ENCODE results near the gene ANAPC2.
A peak's percentile ranks its signal among the peaks of the same experiment; 100 is the strongest.

Gene ANAPC2

GRCh38 chr9:137165250-137165836 lies 23.0 kb downstream of the ANAPC2 start:
- H3K27me3 ChIP-seq (ENCODE audit: control insufficient read depth in 3 of 3, insufficient read depth in 3 of 3, low read depth in 1 of 3, low read length in 3 of 3): peaks cover 36 to 94% (median 92%) of the 10 kb centered on the region in 3 experiments
- H4K91ac ChIP-seq (ENCODE audit: low read depth, low read length, poor library complexity): no peak overlapping the region
- peaks cover 9 to 22% of the 10 kb centered on the region in 2 donors for H3K4me1 ChIP-seq (ENCODE audit: control insufficient read depth in 2 of 2, insufficient read depth in 1 of 2, low read depth in 1 of 2, low read length in 2 of 2)
- H2BK12ac ChIP-seq (ENCODE audit: low read length): peak overlapping the region; percentile 73
- no peak overlapping the region for H2AFZ ChIP-seq (ENCODE audit: low read length)
- H3K23ac ChIP-seq (ENCODE audit: low read depth, low read length, poor library complexity): peak overlapping the region; percentile 55
- peaks cover 0 to 3% of the 10 kb centered on the region in 2 donors for H3K9me3 ChIP-seq (replicated peaks in 1 of 2; ENCODE audit: control insufficient read depth in 2 of 2, insufficient read depth in 1 of 2, low read depth in 1 of 2, low read length in 2 of 2)
- H3K18ac ChIP-seq (ENCODE audit: low read length): no peak overlapping the region
- no peak overlapping the region for H2BK120ac ChIP-seq (ENCODE audit: low read depth, low read length)
- H3K36me3 ChIP-seq (replicated peaks in 1 of 2; ENCODE audit: control insufficient read depth in 2 of 2, insufficient read depth in 2 of 2, low read length in 2 of 2): no peaks in the 10 kb centered on the region
- H2BK15ac ChIP-seq (ENCODE audit: low read length): peak overlapping the region; percentile 37
- H4K8ac ChIP-seq (ENCODE audit: low read depth, low read length): no peak overlapping the region
- H3K14ac ChIP-seq (ENCODE audit: low read length): no peak overlapping the region
- DNase-seq (ENCODE audit: low spot score): no peak
- H3K79me1 ChIP-seq (ENCODE audit: low read depth, low read length): peaks cover 2% of the 10 kb centered on the region
- peak overlapping the region; percentile 56 for H2AK5ac ChIP-seq (ENCODE audit: low read depth, low read length)
- H3K4me2 ChIP-seq (ENCODE audit: insufficient read depth, low read length, poor library complexity, severe bottlenecking): no peak overlapping the region
- no peak overlapping the region for H3K4me3 ChIP-seq (ENCODE audit: low read length in 2 of 2)
- no peak overlapping the region for H3K27ac ChIP-seq (replicated peaks; ENCODE audit: low read length)
- whole genome bisulfite sequencing, 2 donors (ENCODE audit: extremely low coverage in 2 of 2, insufficient read length in 2 of 2, insufficient replicate concordance in 1 of 2): no CpG with 5 or more reads among the region's 32 CpGs
- no peak overlapping the region for H3K4ac ChIP-seq (ENCODE audit: low read length)
- H3K9ac ChIP-seq (ENCODE audit: low read depth, low read length, poor library complexity): no peak overlapping the region
- no peak overlapping the region for H2BK5ac ChIP-seq (ENCODE audit: low read length)

- no peak for DNase-seq (ENCODE audit: low spot score)
- no peak overlapping the region for H3K27ac ChIP-seq (replicated peaks; ENCODE audit: low read length)
- no CpG with 5 or more reads among the region's 34 CpGs for WGBS, 2 donors (ENCODE audit: extremely low coverage in 2 of 2, insufficient read length in 2 of 2, insufficient replicate concordance in 1 of 2)
- peak overlapping the region; percentile 63 for H2AK5ac ChIP-seq (ENCODE audit: low read depth, low read length)
- H3K4me3 ChIP-seq (ENCODE audit: low read length in 2 of 2): no peak overlapping the region
- H2BK12ac ChIP-seq (ENCODE audit: low read length): peak overlapping the region; percentile 84
- peak overlapping the region; percentile 82 for H3K14ac ChIP-seq (ENCODE audit: low read length)
- H2BK120ac ChIP-seq (ENCODE audit: low read depth, low read length): no peak overlapping the region
- no peak overlapping the region for H3K9ac ChIP-seq (ENCODE audit: low read depth, low read length, poor library complexity)
- H2BK5ac ChIP-seq (ENCODE audit: low read length): no peak overlapping the region
- no peak overlapping the region for H2AFZ ChIP-seq (ENCODE audit: low read length)
- peak overlapping the region; percentile 64 for H2BK15ac ChIP-seq (ENCODE audit: low read length)
- no peak overlapping the region for H3K4ac ChIP-seq (ENCODE audit: low read length)
- H3K18ac ChIP-seq (ENCODE audit: low read length): peak overlapping the region; percentile 71
- peak overlapping the region; percentile 43 for H4K8ac ChIP-seq (ENCODE audit: low read depth, low read length)
- H3K36me3 ChIP-seq (replicated peaks in 1 of 2; ENCODE audit: control insufficient read depth in 2 of 2, insufficient read depth in 2 of 2, low read length in 2 of 2): no peaks in the 10 kb centered on the region
- peaks cover 0 to 2% of the 10 kb centered on the region in 2 donors for H3K9me3 ChIP-seq (replicated peaks in 1 of 2; ENCODE audit: control insufficient read depth in 2 of 2, insufficient read depth in 1 of 2, low read depth in 1 of 2, low read length in 2 of 2)
- H3K4me2 ChIP-seq (ENCODE audit: insufficient read depth, low read length, poor library complexity, severe bottlenecking): no peak overlapping the region
- H3K23ac ChIP-seq (ENCODE audit: low read depth, low read length, poor library complexity): peak overlapping the region; percentile 55
- H4K91ac ChIP-seq (ENCODE audit: low read depth, low read length, poor library complexity): no peak overlapping the region
- H3K4me1 ChIP-seq (ENCODE audit: control insufficient read depth in 2 of 2, insufficient read depth in 1 of 2, low read depth in 1 of 2, low read length in 2 of 2): peaks cover 7 to 23% of the 10 kb centered on the region in 2 donors
- peaks cover 32 to 93% (median 92%) of the 10 kb centered on the region in 3 experiments for H3K27me3 ChIP-seq (ENCODE audit: control insufficient read depth in 3 of 3, insufficient read depth in 3 of 3, low read depth in 1 of 3, low read length in 3 of 3)
- peaks cover 2% of the 10 kb centered on the region for H3K79me1 ChIP-seq (ENCODE audit: low read depth, low read length)
Measured at GRCh38 chr9:137164370-137165249, 23.8 kb downstream of the ANAPC2 start.

GRCh38 chr9:137163805-137164204 lies 24.6 kb downstream of the ANAPC2 start:
- no peaks in the 10 kb centered on the region for H3K36me3 ChIP-seq (replicated peaks in 1 of 2; ENCODE audit: control insufficient read depth in 2 of 2, insufficient read depth in 2 of 2, low read length in 2 of 2)
- WGBS, 2 donors (ENCODE audit: extremely low coverage in 2 of 2, insufficient read length in 2 of 2, insufficient replicate concordance in 1 of 2): no CpG with 5 or more reads among the region's 22 CpGs
- H4K91ac ChIP-seq (ENCODE audit: low read depth, low read length, poor library complexity): no peak overlapping the region
- peaks cover 7 to 22% of the 10 kb centered on the region in 2 donors for H3K4me1 ChIP-seq (ENCODE audit: control insufficient read depth in 2 of 2, insufficient read depth in 1 of 2, low read depth in 1 of 2, low read length in 2 of 2)
- H3K9ac ChIP-seq (ENCODE audit: low read depth, low read length, poor library complexity): no peak overlapping the region
- H2BK5ac ChIP-seq (ENCODE audit: low read length): peak overlapping the region; percentile 5
- no peak overlapping the region for H3K27ac ChIP-seq (replicated peaks; ENCODE audit: low read length)
- no peak overlapping the region for H2BK12ac ChIP-seq (ENCODE audit: low read length)
- H3K27me3 ChIP-seq (ENCODE audit: control insufficient read depth in 3 of 3, insufficient read depth in 3 of 3, low read depth in 1 of 3, low read length in 3 of 3): peaks cover 29 to 93% (median 92%) of the 10 kb centered on the region in 3 experiments
- peak overlapping the region; percentile 63 for H2AK5ac ChIP-seq (ENCODE audit: low read depth, low read length)
- peak overlapping the region; percentile 3 for H3K14ac ChIP-seq (ENCODE audit: low read length)
- no peak overlapping the region for H3K4me3 ChIP-seq (ENCODE audit: low read length in 2 of 2)
- H3K79me1 ChIP-seq (ENCODE audit: low read depth, low read length): peaks cover 2% of the 10 kb centered on the region
- no peak overlapping the region for H2BK15ac ChIP-seq (ENCODE audit: low read length)
- H3K18ac ChIP-seq (ENCODE audit: low read length): no peak overlapping the region
- no peak for DNase-seq (ENCODE audit: low spot score)
- peaks cover 0 to 2% of the 10 kb centered on the region in 2 donors for H3K9me3 ChIP-seq (replicated peaks in 1 of 2; ENCODE audit: control insufficient read depth in 2 of 2, insufficient read depth in 1 of 2, low read depth in 1 of 2, low read length in 2 of 2)
- H3K23ac ChIP-seq (ENCODE audit: low read depth, low read length, poor library complexity): no peak overlapping the region
- peak overlapping the region; percentile 76 for H2AFZ ChIP-seq (ENCODE audit: low read length)
- no peak overlapping the region for H3K4ac ChIP-seq (ENCODE audit: low read length)
- H2BK120ac ChIP-seq (ENCODE audit: low read depth, low read length): no peak overlapping the region
- H4K8ac ChIP-seq (ENCODE audit: low read depth, low read length): no peak overlapping the region
- H3K4me2 ChIP-seq (ENCODE audit: insufficient read depth, low read length, poor library complexity, severe bottlenecking): no peak overlapping the region

GRCh38 chr9:137163365-137163715 lies 25.0 kb downstream of the ANAPC2 start:
- DNase-seq (ENCODE audit: low spot score): no peak
- WGBS, 2 donors (ENCODE audit: extremely low coverage in 2 of 2, insufficient read length in 2 of 2, insufficient replicate concordance in 1 of 2): no CpG with 5 or more reads among the region's 26 CpGs
- peak overlapping the region; percentile 76 for H2AFZ ChIP-seq (ENCODE audit: low read length)
- no peak overlapping the region for H4K91ac ChIP-seq (ENCODE audit: low read depth, low read length, poor library complexity)
- H3K4ac ChIP-seq (ENCODE audit: low read length): no peak overlapping the region
- H3K18ac ChIP-seq (ENCODE audit: low read length): peak overlapping the region; percentile 57
- H3K27me3 ChIP-seq (ENCODE audit: control insufficient read depth in 3 of 3, insufficient read depth in 3 of 3, low read depth in 1 of 3, low read length in 3 of 3): peaks cover 25 to 93% (median 92%) of the 10 kb centered on the region in 3 experiments
- peak overlapping the region; percentile 89 for H3K23ac ChIP-seq (ENCODE audit: low read depth, low read length, poor library complexity)
- H4K8ac ChIP-seq (ENCODE audit: low read depth, low read length): peak overlapping the region; percentile 43
- peak overlapping the region; percentile 56 for H2AK5ac ChIP-seq (ENCODE audit: low read depth, low read length)
- peak overlapping the region; percentile 24 to 72 for H3K4me3 ChIP-seq (ENCODE audit: low read length in 2 of 2)
- no peak overlapping the region for H3K27ac ChIP-seq (replicated peaks; ENCODE audit: low read length)
- H2BK120ac ChIP-seq (ENCODE audit: low read depth, low read length): no peak overlapping the region
- no peaks in the 10 kb centered on the region for H3K36me3 ChIP-seq (replicated peaks in 1 of 2; ENCODE audit: control insufficient read depth in 2 of 2, insufficient read depth in 2 of 2, low read length in 2 of 2)
- peaks cover 0 to 2% of the 10 kb centered on the region in 2 donors for H3K9me3 ChIP-seq (replicated peaks in 1 of 2; ENCODE audit: control insufficient read depth in 2 of 2, insufficient read depth in 1 of 2, low read depth in 1 of 2, low read length in 2 of 2)
- no peak overlapping the region for H2BK15ac ChIP-seq (ENCODE audit: low read length)
- no peak overlapping the region for H2BK5ac ChIP-seq (ENCODE audit: low read length)
- no peak overlapping the region for H2BK12ac ChIP-seq (ENCODE audit: low read length)
- peak overlapping the region; percentile 73 for H3K4me2 ChIP-seq (ENCODE audit: insufficient read depth, low read length, poor library complexity, severe bottlenecking)
- H3K14ac ChIP-seq (ENCODE audit: low read length): no peak overlapping the region
- peaks cover 5 to 19% of the 10 kb centered on the region in 2 donors for H3K4me1 ChIP-seq (ENCODE audit: control insufficient read depth in 2 of 2, insufficient read depth in 1 of 2, low read depth in 1 of 2, low read length in 2 of 2)
- peak overlapping the region; percentile 60 for H3K9ac ChIP-seq (ENCODE audit: low read depth, low read length, poor library complexity)
- H3K79me1 ChIP-seq (ENCODE audit: low read depth, low read length): peaks cover 2% of the 10 kb centered on the region

Measured in neuronal stem cell (in vitro differentiated cells).